HUDEP-2 (cell line): Measurements from ENCODE around the gene CDK6.

Experiments
- DNase-seq, 76 experiments: peaks; one replicate each; lab custom pipeline; 2025; ENCODE audit not compliant: unreplicated experiment in 76 of 76; lab: John Stamatoyannopoulos, UW

Gene CDK6

DNA sequence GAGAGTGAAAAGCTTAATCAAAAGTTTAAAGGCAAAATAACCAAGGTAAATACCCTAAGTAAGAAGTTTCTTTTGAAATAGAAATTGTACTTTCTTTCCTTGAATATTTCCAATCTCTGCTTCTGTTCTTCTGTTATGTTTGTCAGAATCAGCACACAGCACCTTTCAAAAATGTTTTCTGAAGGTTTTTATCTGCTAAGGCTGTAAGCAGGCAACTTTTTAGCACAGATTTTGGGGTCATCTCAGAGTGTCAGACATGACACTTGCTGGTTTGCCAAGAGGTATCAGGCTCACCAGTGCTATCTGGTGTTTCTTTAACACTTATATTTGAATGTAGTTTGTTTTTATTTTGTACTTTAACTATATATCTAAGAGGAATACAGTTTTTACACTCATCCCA, 94.2 kb downstream of the CDK6 start:
- DNase-seq = peak in 3 of 76 experiments; percentile 3 to 18 (median 10)

DNA sequence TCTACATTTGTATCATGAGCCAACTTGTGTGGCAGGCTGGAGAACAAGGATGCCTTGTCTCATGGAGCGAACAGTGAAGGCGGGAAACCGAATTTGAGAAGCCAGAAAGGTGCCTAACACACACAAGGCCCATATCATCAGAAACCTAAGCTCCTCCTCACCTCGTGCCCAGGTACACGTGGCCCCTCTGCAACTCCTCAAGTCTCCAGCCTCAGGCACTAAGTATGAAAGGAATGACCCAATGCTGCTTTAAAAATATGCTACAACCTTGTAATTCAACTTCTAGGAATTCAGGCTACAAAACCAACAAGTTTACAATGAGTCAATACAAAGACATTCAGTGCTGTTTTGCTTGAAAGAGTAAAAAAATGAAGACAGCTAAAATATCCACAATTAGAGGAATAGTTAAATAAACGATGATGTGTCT, 95.7 kb downstream of the CDK6 start:
- DNase-seq = peak in 1 of 76 experiments; percentile 2

DNA sequence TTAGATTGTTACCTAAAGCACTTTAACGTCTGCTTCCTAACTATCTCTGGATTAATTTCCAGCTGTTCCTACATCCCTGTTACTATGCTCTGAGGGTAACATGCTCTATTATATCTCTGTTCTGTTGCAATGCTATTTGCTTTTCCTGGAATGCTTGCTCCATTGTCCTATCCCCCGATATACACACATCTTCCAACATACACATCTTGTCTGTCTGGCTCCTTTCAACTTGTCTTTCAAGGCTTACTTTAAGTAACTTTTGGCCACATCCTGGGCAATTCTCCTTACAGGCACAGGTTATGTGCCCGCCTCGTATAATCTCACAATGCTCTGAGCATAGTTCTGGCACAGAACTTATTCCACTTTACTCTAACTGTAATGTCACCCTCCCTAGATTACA, 96.2 kb downstream of the CDK6 start:
- DNase-seq = no peak

GRCh38 chr7:92739091-92739490, 97.3 kb downstream of the CDK6 start:
- DNase-seq = no peak

DNA sequence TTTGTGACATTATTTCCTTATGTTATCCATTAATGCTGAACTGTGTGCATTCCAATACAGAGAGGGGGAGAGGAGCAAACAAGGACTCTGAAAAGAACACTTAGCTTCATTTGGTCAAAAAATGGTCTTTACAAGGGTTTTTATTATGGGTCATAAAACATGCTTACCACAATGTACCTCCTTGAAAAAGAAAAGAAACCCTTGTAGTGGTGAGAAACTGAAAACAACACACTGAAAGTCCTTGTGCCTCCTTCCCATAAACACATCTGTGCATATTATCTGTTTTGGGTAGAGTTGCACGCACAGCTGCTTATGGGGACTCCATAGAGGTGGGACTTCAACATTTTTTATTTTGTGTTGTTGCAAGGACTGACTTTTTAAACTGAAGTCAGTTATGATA, 98.7 kb downstream of the CDK6 start:
- no peak for DNase-seq

DNA sequence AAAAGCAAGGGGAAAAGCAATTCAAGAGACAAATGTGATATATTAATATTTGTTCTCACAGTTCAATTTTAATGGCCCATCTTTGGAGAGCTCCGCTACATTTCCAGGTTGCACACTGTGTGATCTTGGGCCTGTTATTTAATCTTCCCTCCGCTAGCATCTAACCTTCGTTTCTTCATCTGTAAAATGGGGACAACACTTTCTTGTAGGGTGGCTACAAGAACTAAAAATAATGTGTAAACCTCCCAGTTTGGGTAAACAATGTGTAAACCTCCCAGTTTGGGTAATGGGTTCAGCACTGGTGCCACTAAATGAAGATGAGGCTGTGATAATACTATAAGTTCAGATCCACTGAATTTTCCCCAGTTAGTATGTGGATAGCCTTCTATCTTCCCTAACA, 99.5 kb downstream of the CDK6 start:
- no peak for DNase-seq

- DNase-seq = no peak
Measured at GRCh38 chr7:92735707-92736106, 100.7 kb downstream of the CDK6 start.

- DNase-seq = no peak
Measured at GRCh38 chr7:92732316-92733036, 103.9 kb downstream of the CDK6 start.

DNA sequence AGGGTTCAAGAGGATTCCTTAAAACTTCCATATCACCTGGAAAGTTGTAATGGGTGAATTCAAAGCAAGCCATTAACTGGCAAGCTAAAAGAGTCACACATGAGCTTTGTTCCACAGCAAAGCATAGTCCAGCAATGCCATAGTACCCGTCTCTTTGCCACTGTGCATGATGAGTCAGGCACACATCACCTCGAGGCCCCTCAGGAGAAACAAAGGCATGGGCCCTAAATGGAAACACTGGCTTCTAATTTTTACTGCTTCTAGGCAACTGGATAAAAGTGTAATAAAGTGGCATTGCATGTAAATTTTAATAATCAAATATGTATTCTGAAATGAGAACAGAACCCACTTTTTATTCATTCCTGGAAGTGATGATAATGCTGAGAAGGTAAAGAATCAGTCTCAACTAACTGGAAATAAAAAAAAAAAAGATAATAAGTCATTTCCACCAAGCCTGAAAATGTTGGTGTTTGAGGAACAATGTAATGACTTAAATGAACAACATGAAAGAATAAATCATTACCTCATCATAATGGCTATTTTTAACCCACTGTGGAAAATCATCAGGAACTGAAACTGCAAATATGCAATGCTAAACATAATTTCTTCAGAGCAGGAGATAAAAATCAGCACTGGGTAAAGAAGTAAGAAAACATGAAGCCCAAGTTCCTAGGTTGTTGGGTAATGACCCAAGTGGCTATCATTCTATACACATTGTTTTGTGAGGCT, 104.9 kb downstream of the CDK6 start:
- no peak for DNase-seq

DNA sequence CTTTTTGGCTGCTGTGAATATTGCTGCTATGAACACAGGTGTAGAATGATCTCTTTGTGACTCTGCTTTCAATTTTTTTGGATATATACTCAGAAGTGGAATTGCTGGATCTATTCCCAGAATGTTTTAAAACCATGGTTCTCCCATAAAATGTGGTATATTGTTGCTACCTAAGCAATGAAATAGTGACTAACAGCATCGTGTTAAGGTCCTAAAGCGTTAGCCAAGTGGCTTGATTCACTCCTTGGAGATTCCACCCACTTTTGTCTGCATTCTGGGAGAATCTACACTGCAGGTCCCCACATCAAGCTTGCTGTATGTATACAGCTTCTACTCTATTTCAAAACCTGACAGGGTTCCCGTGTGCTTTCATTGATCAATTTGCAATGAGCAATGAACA, 105.6 kb downstream of the CDK6 start:
- DNase-seq = no peak

GRCh38 chr7:92729751-92730150, 106.6 kb downstream of the CDK6 start:
- no peak for DNase-seq

DNA sequence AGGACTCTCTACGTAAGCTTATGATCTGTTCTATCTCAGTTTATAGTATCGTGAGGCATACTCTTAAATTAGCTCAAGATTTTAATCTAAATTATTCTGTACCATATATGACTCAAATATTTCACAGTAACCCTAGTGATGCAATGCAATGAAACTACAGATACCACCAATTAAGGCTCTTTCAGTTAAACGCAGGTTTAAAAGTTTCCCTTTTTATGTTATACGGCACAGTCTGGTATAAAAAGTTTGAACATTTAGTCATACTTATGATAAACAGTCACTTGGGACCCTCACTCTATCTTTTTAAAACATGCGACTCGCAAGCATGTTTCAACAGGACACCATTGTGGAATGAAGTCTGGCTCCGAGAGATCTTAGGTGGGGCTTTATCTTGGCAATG, 107.2 kb downstream of the CDK6 start:
- DNase-seq = no peak

DNA sequence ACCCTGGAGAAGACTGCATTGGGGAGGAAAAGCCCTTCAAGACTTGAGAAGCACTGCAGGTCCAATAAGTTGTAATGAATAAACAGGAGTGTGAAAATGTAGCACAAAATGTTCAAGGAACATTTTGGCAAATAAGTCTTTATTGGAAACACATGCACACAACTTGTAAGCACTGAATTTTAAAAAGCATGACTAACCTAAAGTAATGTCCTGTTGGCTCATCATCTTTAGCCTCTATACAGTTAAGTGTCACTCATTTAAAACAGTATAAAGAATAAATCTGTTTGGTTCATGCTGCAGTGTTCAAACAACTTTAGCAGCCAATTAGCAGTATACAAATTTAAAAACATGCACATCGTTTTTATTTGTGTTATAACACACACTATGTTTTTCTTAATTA, 108.6 kb downstream of the CDK6 start:
- no peak for DNase-seq

DNA sequence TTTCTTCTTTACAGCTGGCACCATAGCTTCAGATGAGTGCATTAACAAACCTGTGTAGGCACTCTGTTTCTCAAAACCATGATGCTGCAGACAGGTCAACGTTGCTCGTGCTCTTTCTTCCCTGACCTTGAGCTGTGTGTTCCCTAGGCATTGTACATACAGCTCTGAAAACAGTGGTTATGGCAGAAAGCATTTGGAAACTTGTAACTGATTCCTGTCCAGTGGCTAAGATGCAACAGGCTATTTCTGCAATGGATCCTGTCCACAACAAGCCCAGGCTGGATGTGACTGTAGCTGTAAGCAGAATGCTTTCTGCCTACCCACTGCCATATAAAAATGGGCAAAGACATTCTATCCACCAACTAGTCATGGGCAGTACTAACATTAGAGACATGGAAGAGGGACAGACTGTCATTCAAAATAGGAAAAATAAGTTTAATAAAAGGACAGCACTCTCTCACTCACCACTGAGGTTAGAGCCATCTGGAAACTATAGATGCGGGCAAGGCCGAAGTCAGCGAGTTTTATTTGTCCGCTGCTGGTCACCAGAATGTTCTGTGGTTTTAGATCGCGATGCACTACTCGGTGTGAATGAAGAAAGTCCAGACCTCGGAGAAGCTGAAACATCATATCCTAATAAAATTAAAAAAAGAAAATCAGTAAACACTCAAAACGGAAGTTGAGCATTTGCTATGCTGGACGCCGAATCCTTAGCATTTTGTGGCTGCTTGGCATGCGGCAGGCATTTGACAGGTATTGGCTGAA, 111.0 kb downstream of the CDK6 start:
- no peak for DNase-seq

- DNase-seq = no peak
Measured at GRCh38 chr7:92723943-92724342, 112.4 kb downstream of the CDK6 start.

DNA sequence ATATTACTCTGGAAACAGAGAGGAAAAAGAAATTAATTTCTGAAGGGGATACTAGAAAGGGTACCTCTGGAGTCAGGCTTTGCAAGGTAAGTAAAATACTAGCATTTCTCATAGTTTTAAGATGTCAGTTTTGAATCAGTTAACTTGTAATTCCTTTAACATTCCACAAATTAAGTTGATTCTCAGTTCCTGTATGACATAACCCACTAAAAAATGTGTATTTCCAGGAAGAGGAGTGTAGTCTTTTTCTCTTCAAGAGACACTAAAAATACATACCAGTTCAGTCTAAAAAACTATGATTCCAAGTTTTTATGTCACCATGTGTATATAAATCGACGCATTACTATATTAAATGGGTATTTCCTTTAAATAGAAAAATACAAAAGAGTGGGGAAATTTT, 113.2 kb downstream of the CDK6 start:
- no peak for DNase-seq

GRCh38 chr7:92722541-92722940, 113.8 kb downstream of the CDK6 start:
- no peak for DNase-seq

GRCh38 chr7:92720604-92721350, 115.6 kb downstream of the CDK6 start:
- DNase-seq = no peak

- DNase-seq = peak in 1 of 76 experiments; percentile 7
Measured at GRCh38 chr7:92717993-92718716, 118.2 kb downstream of the CDK6 start.

DNA sequence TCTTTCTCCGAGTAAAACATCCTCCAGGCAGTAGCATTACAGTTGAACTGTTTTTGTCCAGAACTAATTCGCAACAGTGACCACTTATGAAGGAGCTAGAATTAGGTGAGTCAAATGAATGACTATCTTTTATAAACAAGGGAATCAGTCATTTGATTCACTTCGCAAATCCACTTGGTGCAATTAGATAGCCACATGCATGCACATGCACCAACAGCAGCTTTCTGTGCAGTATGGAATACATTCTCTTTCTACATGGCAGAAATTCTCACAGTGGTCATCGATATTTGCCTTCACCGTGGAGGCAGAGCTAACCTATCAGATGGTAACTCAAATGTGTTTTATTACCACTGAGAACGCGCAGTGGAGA, 118.8 kb downstream of the CDK6 start:
- DNase-seq = no peak
